Activated effector memory CD4-positive, alpha-beta T cell treated with Interleukin-2 at 50 U/mL for 16 hours (primary cell): ENCODE results near the gene ANKFY1.

Experiments used
- DNase-seq: peaks from one replicate; pipeline ENCODE4 v3.0.0-alpha.2; 2020

ANKFY1 gene, protein sequence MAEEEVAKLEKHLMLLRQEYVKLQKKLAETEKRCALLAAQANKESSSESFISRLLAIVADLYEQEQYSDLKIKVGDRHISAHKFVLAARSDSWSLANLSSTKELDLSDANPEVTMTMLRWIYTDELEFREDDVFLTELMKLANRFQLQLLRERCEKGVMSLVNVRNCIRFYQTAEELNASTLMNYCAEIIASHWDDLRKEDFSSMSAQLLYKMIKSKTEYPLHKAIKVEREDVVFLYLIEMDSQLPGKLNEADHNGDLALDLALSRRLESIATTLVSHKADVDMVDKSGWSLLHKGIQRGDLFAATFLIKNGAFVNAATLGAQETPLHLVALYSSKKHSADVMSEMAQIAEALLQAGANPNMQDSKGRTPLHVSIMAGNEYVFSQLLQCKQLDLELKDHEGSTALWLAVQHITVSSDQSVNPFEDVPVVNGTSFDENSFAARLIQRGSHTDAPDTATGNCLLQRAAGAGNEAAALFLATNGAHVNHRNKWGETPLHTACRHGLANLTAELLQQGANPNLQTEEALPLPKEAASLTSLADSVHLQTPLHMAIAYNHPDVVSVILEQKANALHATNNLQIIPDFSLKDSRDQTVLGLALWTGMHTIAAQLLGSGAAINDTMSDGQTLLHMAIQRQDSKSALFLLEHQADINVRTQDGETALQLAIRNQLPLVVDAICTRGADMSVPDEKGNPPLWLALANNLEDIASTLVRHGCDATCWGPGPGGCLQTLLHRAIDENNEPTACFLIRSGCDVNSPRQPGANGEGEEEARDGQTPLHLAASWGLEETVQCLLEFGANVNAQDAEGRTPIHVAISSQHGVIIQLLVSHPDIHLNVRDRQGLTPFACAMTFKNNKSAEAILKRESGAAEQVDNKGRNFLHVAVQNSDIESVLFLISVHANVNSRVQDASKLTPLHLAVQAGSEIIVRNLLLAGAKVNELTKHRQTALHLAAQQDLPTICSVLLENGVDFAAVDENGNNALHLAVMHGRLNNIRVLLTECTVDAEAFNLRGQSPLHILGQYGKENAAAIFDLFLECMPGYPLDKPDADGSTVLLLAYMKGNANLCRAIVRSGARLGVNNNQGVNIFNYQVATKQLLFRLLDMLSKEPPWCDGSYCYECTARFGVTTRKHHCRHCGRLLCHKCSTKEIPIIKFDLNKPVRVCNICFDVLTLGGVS

GRCh38 chr17:4263282-4264215 lies at the start of gene ANKFY1:
Gene ANKFY1, minus strand, starts transcription at chr17:4263979. Its CDS starts 38 bp downstream, at chr17:4263941.
- DNase-seq = peak; percentile 97

DNA sequence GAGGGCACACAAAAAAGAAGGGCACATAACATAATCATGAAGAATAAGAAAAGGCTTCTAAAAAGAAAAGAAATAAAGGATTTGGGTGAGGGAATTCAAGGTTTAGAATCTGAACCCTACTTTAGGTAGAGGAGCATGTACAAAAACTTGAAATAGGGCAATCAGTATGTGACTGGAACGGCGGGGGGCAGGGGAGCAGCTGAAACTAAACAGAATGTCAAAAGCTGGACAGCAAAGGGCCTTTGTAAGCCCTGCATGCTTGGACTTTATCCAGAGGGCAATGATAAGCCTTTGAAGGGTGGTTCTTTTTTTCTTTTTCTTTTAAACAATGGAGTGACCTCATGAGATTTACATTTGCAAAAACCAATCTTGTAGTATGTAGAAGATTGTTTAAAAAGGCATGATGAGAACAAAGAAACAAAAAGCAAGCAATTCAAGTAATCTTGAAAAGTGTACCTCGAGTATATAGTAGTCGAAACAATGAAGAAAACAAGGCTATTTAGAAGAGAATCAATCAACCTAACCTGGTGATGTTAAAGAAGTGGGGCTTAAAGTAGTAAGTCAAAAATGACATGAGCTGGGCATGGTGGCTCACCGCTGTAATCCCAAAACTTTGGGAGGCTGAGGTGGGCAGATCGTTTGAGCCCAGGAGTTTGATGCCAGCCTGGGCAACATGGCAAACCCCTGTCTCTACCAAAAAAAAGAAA lies 46.7 kb upstream of the ANKFY1 start:
- no peak for DNase-seq

DNA sequence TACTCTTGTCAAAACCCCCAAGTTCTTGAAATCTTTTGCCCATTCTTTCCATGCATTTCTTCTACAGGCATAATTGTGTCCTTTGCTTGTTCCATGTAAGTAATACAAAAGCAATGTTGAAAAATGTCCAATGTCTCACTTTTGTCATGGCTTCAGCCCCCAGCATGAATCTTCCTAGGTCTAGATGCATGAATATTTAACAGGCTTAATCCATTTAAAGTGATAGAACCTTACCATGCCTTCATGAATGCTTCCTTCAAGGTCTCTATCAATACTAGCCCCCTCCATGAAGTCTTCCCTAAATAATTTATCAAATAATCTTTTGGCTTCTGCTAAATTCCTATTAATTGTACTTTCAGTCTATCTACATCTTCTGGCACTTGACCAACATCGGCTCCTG lies 46.1 kb upstream of the ANKFY1 start:
- no peak for DNase-seq

- no peak for DNase-seq
These were observed 43.6 kb upstream of the ANKFY1 start for GRCh38 chr17:4307179-4307930.

GRCh38 chr17:4305224-4305623 lies 41.4 kb upstream of the ANKFY1 start:
- no peak for DNase-seq

- no peak for DNase-seq
These were observed 40.7 kb upstream of the ANKFY1 start for GRCh38 chr17:4304417-4305027.

- no peak for DNase-seq
These were observed 37.3 kb upstream of the ANKFY1 start for GRCh38 chr17:4301066-4301465.

GRCh38 chr17:4297351-4297750 lies 33.6 kb upstream of the ANKFY1 start:
- DNase-seq = no peak

GRCh38 chr17:4295686-4296085 lies 31.9 kb upstream of the ANKFY1 start:
- no peak for DNase-seq

DNA sequence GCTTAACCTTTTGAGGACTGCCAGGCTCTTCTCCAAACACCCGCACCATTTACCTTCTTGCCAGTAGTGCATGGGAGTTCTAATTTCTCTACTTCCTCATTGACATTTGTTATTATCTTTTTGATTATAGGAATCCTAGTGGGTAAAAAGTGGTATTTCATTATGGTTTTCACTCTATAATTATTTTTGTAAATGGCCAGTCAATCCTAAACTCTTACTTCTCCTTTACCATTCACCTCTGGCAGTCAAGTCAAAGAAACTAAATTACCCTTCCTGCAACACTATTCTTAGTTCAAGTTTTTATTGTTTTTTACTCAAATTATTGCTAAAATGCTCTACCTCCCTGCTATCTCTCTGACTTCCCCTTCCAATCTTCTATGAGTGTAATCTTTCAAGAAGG lies 29.8 kb upstream of the ANKFY1 start:
- no peak for DNase-seq

- DNase-seq = no peak
These were observed 23.9 kb upstream of the ANKFY1 start for GRCh38 chr17:4287710-4288109.

- DNase-seq = no peak
These were observed 12.7 kb upstream of the ANKFY1 start for GRCh38 chr17:4276514-4276913.

DNA sequence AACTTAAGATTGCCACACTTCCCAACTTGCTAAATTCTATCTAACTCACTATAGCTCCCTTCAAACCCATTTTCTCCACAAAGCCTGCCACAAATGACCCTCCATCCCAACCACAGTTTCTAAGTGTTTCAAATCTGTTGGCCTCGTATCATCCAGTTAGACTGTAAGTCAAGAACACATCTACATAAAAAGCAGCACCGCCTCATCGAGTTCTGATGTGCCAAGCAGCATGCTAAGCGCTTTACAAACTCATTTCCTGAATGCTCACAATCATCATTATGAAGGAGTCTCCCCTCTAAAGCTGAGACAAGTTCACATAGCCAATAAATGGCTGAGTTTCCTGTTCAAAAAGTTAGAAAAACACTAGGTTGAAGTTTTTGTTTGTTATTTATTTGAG lies 9.2 kb upstream of the ANKFY1 start:
- no peak for DNase-seq

DNA sequence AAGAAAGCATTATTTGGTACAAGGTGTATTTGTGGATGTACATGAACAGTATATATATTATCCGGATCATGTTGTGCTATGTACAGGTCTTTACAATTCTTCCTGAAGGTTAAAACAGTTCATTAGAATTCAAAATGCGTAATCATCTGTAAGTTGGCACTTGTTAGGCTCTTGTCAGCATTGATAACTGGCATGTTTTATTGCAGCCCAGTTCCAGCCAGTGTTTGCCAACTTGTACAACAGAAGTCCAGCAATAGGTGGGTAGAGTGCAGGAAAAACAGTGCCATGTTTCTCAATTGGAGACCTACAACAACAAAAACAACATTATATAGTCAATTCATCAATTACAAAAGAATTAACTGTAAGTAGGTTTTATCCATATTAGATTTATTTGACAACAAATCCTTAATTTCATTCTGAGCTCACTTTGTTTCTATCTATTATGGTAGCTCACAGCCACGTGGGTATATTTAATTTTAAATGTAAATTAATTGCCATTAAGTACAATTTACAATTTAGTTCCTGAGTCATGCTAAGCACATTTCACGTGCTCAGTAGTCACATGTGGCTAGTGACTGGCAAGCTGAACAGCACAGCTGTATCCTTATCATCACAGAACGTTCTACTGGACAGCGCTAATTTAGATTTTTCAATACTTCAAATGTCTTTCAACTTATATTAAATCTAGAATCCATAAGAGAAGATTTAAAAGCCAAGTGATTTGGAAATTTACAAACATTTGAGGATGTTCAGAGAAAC lies 8.6 kb upstream of the ANKFY1 start:
- DNase-seq = no peak

GRCh38 chr17:4270736-4271135 lies 7.0 kb upstream of the ANKFY1 start:
- DNase-seq = no peak

- no peak for DNase-seq
These were observed 6.1 kb upstream of the ANKFY1 start for GRCh38 chr17:4269915-4270314.

DNA sequence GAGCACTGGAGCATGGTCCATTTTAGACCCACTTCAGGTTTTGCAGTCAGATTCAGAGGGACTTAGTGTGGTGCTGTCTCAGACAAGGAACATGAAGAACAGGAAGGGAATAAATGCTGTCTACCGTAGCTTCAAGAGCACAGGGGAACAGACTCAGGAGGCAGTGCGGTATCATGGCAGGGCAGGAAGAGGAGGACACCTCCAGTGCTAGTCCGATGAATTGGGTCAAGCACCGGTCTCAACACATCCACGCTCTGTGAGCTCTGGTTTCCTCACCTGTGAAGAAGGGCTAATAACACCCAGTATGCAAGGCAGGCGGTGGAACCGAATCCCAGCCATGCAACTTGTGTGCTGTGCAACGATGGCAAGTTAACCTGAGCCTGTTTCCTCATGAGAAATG lies 3.6 kb upstream of the ANKFY1 start:
- no peak for DNase-seq

DNA sequence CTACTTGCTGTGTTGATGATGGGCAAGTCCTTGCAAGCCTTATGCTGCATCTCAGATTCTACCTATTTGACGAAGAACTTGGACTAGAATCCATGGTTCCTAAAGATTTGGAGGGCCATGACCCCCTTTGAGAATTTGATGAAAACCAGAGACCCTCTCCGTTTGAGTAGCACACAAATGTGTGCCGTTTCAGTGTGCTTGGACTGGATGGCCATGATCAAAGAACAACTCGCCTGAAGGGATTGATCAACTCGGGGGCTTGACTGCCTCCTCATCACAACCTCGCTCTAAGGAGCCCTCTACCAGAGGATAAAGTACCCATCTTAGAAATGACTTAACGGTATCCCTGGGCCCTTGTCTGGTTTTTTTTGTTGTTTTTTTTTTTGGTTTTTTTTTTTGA lies 2.8 kb upstream of the ANKFY1 start:
- no peak for DNase-seq

- no peak for DNase-seq
These were observed 1.1 kb downstream of the ANKFY1 start for GRCh38 chr17:4262703-4263102.

DNA sequence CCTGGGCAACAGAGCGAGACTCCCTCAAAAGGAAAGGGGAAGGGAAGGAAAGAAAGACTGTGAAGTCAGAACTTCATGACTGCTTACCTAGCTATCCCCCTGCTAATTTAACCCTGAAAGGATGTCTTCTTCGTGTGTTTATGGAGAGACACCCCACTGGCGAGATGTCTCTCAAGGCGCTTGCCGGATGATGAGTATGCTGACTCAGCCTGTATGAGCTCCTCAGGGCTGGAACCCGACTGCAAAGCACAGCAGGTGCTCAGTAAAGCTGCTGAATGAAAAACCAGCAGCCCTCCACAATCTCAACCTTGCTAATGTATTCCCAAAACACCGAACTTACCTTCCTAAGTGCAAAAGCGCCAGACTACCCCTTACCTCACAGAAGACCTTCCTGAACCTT lies 2.3 kb downstream of the ANKFY1 start:
- DNase-seq = no peak
